Activated CD4-positive, alpha-beta memory T cell treated with anti-CD3 and anti-CD28 coated beads for 36 hours (primary cell): ENCODE results near the gene LRRC63. TPM values are rescaled to one million over a fixed set of nuclear protein-coding genes. Genes with fewer than 3 reads are reported as not detected.

Experiments used
- CTCF ChIA-PET: fragments of 350-600 bp; sonication (Branson Sonifier 250); formaldehyde crosslinking; loops from one replicate; lab custom pipeline; 2021; ENCODE audit warnings: antibody characterized with exemption, inconsistent platforms; lab: Charles Lee
- POLR2A ChIA-PET: fragments of 350-600 bp; sonication (Branson Sonifier 250); formaldehyde crosslinking; loops from one replicate; lab custom pipeline; 2021; ENCODE audit warnings: antibody characterized with exemption; lab: Charles Lee
- DNase-seq: peaks from one replicate; pipeline ENCODE4 v3.0.0-alpha.2; 2020
- H3K27ac Mint-ChIP-seq: one replicate; pipeline ENCODE4 v1.8.0; 2021; ENCODE audit warnings: mixed read lengths
- H3K27me3 Mint-ChIP-seq: one replicate; pipeline ENCODE4 v1.8.0; 2021; ENCODE audit warnings: mixed read lengths
- H3K36me3 Mint-ChIP-seq: one replicate; pipeline ENCODE4 v1.8.0; 2021; ENCODE audit warnings: mixed read lengths
- H3K4me1 Mint-ChIP-seq: one replicate; pipeline ENCODE4 v1.8.0; 2021; ENCODE audit warnings: low read depth, mixed read lengths
- H3K4me3 Mint-ChIP-seq: one replicate; pipeline ENCODE4 v1.8.0; 2021; ENCODE audit warnings: mild to moderate bottlenecking, mixed read lengths
- H3K9me3 Mint-ChIP-seq: one replicate; pipeline ENCODE4 v1.8.0; 2021; ENCODE audit warnings: mixed read lengths
- intact Hi-C: fragments of 100-400 bp; cut with micrococcal nuclease; formaldehyde crosslinking; loops from one replicate; pipeline ENCODE4 v1.15.1; 2023
- total RNA-seq, 2 experiments: library from RNA; stranded (reverse); gene quantifications; one replicate each; pipeline ENCODE4 v1.2.3, GENCODE V29; 2021

Gene LRRC63
- total RNA-seq, 2 experiments from 2014 or later, result 0.45 to 0.63 TPM

- H3K27ac Mint-ChIP-seq, result no peak overlapping the region
- no peaks in the 10 kb centered on the region for H3K36me3 Mint-ChIP-seq
- H3K4me3 Mint-ChIP-seq, result no peak overlapping the region
- peaks cover 25% of the 10 kb centered on the region for H3K4me1 Mint-ChIP-seq
- intact Hi-C loops, result loop anchor here (1.0 to 5.0 kb wide), 3 partner anchors 33 to 163 kb away; no protein-coding TSS in a partner anchor
- no peaks in the 10 kb centered on the region for H3K27me3 Mint-ChIP-seq
- no peaks in the 10 kb centered on the region for H3K9me3 Mint-ChIP-seq
- ChIA-PET POLR2A (no interaction called here), CTCF (interaction anchor here (0.6 to 4.6 kb wide), 15 partner anchors 8 to 482 kb away, joined by 3 to 31 read pairs (median 4); no protein-coding TSS in a partner anchor)
- no peak for DNase-seq
These were observed 77.7 kb downstream of the LRRC63 start for GRCh38 chr13:46289260-46289955.

GRCh38 chr13:46290434-46290833, 78.7 kb downstream of the LRRC63 start:
- H3K27me3 Mint-ChIP-seq, result no peaks in the 10 kb centered on the region
- no peak for DNase-seq
- H3K9me3 Mint-ChIP-seq, result no peaks in the 10 kb centered on the region
- H3K27ac Mint-ChIP-seq, result peak overlapping the region; percentile 54
- peaks cover 31% of the 10 kb centered on the region for H3K4me1 Mint-ChIP-seq
- no peaks in the 10 kb centered on the region for H3K36me3 Mint-ChIP-seq
- POLR2A ChIA-PET, result no interaction called here
- CTCF ChIA-PET, result interaction anchor here (0.7 to 4.6 kb wide), 9 partner anchors 11 to 164 kb away, joined by 3 to 31 read pairs (median 6); no protein-coding TSS in a partner anchor
- no peak overlapping the region for H3K4me3 Mint-ChIP-seq
- intact Hi-C loops, result loop anchor here (2.0 to 10.0 kb wide), 2 partner anchors 80 to 1864 kb away; partner anchors contain the start of gene LRRC63

- DNase-seq, result no peak
- H3K9me3 Mint-ChIP-seq, result no peaks in the 10 kb centered on the region
- H3K27ac Mint-ChIP-seq, result peak overlapping the region; percentile 12
- CTCF ChIA-PET, result interaction anchor here (2.2 kb wide), 1 partner anchor 28 kb away, joined by 6 read pairs; no protein-coding TSS in a partner anchor
- H3K4me1 Mint-ChIP-seq, result peaks cover 56% of the 10 kb centered on the region
- no peak overlapping the region for H3K4me3 Mint-ChIP-seq
- H3K36me3 Mint-ChIP-seq, result no peaks in the 10 kb centered on the region
- intact Hi-C loops, result loop anchor here (10.0 kb wide), 1 partner anchor 1861 kb away; no protein-coding TSS in a partner anchor
- H3K27me3 Mint-ChIP-seq, result no peaks in the 10 kb centered on the region
- POLR2A ChIA-PET, result no interaction called here
These were observed 81.7 kb downstream of the LRRC63 start for GRCh38 chr13:46293436-46293835.

- Mint-ChIP-seq H3K4me3 (peak overlapping the region; percentile 61), H3K4me1 (peaks cover 53% of the 10 kb centered on the region), H3K27me3 (no peaks in the 10 kb centered on the region), H3K9me3 (peaks cover 5% of the 10 kb centered on the region), H3K36me3 (peaks cover 1% of the 10 kb centered on the region), H3K27ac (peak overlapping the region; percentile 93)
- CTCF ChIA-PET, result interaction anchor here (0.6 to 2.9 kb wide), 10 partner anchors 9 to 170 kb away, joined by 3 to 17 read pairs (median 4); no protein-coding TSS in a partner anchor
- DNase-seq, result peak; percentile 78
- POLR2A ChIA-PET, result interaction anchor here (0.8 to 1.6 kb wide), 3 partner anchors 20 to 113 kb away, joined by 3 to 4 read pairs (median 4); partner anchors contain the start of gene LCP1
- intact Hi-C loops, result loop anchor here (1.0 to 10.0 kb wide), 7 partner anchors 26 to 1859 kb away; partner anchors contain the start of genes LCP1 and ZC3H13
These were observed 83.9 kb downstream of the LRRC63 start for GRCh38 chr13:46295491-46296114.

- peak overlapping the region; percentile 93 for H3K27ac Mint-ChIP-seq
- intact Hi-C loops, result loop anchor here (1.0 to 10.0 kb wide), 7 partner anchors 25 to 1859 kb away; partner anchors contain the start of genes LCP1 and ZC3H13
- ChIA-PET CTCF (interaction anchor here (0.7 to 2.9 kb wide), 9 partner anchors 9 to 170 kb away, joined by 3 to 17 read pairs (median 4); no protein-coding TSS in a partner anchor), POLR2A (interaction anchor here (0.8 to 1.6 kb wide), 4 partner anchors 19 to 114 kb away, joined by 3 to 4 read pairs (median 4); partner anchors contain the start of gene LCP1)
- no peaks in the 10 kb centered on the region for H3K27me3 Mint-ChIP-seq
- peaks cover 5% of the 10 kb centered on the region for H3K9me3 Mint-ChIP-seq
- no peak for DNase-seq
- H3K36me3 Mint-ChIP-seq, result peaks cover 1% of the 10 kb centered on the region
- peaks cover 50% of the 10 kb centered on the region for H3K4me1 Mint-ChIP-seq
- H3K4me3 Mint-ChIP-seq, result peak overlapping the region; percentile 61
These were observed 84.5 kb downstream of the LRRC63 start for GRCh38 chr13:46296115-46296822.

GRCh38 chr13:46296921-46297320, 85.2 kb downstream of the LRRC63 start:
- Mint-ChIP-seq H3K4me3 (no peak overlapping the region), H3K27me3 (no peaks in the 10 kb centered on the region), H3K36me3 (peaks cover 1% of the 10 kb centered on the region), H3K27ac (peak overlapping the region; percentile 93), H3K4me1 (peaks cover 47% of the 10 kb centered on the region), H3K9me3 (peaks cover 5% of the 10 kb centered on the region)
- CTCF ChIA-PET, result interaction anchor here (0.9 to 2.9 kb wide), 4 partner anchors 15 to 125 kb away, joined by 3 to 17 read pairs (median 6); no protein-coding TSS in a partner anchor
- no peak for DNase-seq
- intact Hi-C loops, result loop anchor here (1.0 to 10.0 kb wide), 7 partner anchors 24 to 1858 kb away; partner anchors contain the start of genes LCP1 and ZC3H13
- POLR2A ChIA-PET, result interaction anchor here (0.9 kb wide), 1 partner anchor 36 kb away, joined by 3 read pairs; no protein-coding TSS in a partner anchor

GRCh38 chr13:46297361-46297811, 85.7 kb downstream of the LRRC63 start:
- DNase-seq, result no peak
- Mint-ChIP-seq H3K9me3 (peaks cover 8% of the 10 kb centered on the region), H3K36me3 (peaks cover 1% of the 10 kb centered on the region), H3K4me1 (peaks cover 47% of the 10 kb centered on the region), H3K4me3 (no peak overlapping the region), H3K27me3 (no peaks in the 10 kb centered on the region), H3K27ac (peak overlapping the region; percentile 93)
- ChIA-PET CTCF (interaction anchor here (0.8 to 2.9 kb wide), 3 partner anchors 24 to 171 kb away, joined by 3 to 17 read pairs (median 7); no protein-coding TSS in a partner anchor), POLR2A (no interaction called here)
- intact Hi-C loops, result loop anchor here (2.0 to 10.0 kb wide), 3 partner anchors 125 to 1857 kb away; partner anchors contain the start of gene ZC3H13

GRCh38 chr13:46303742-46304385, 92.1 kb downstream of the LRRC63 start:
- intact Hi-C loops, result no loop called here
- peaks cover 9% of the 10 kb centered on the region for H3K9me3 Mint-ChIP-seq
- H3K36me3 Mint-ChIP-seq, result peaks cover 1% of the 10 kb centered on the region
- ChIA-PET CTCF (interaction anchor here (1.6 kb wide), 1 partner anchor 17 kb away, joined by 5 read pairs; no protein-coding TSS in a partner anchor), POLR2A (no interaction called here)
- H3K4me3 Mint-ChIP-seq, result peak overlapping the region; percentile 0
- no peak overlapping the region for H3K27ac Mint-ChIP-seq
- no peak for DNase-seq
- peaks cover 10% of the 10 kb centered on the region for H3K4me1 Mint-ChIP-seq
- no peaks in the 10 kb centered on the region for H3K27me3 Mint-ChIP-seq

GRCh38 chr13:46304546-46304945, 92.8 kb downstream of the LRRC63 start:
- Mint-ChIP-seq H3K4me3 (no peak overlapping the region), H3K27me3 (no peaks in the 10 kb centered on the region), H3K4me1 (peaks cover 6% of the 10 kb centered on the region), H3K9me3 (peaks cover 7% of the 10 kb centered on the region), H3K36me3 (peaks cover under 1% of the 10 kb centered on the region), H3K27ac (no peak overlapping the region)
- ChIA-PET POLR2A (no interaction called here), CTCF (interaction anchor here (1.6 kb wide), 1 partner anchor 16 kb away, joined by 5 read pairs; no protein-coding TSS in a partner anchor)
- no peak for DNase-seq
- intact Hi-C loops, result no loop called here

GRCh38 chr13:46307554-46307953, 95.8 kb downstream of the LRRC63 start:
- intact Hi-C loops, result no loop called here
- ChIA-PET CTCF (no interaction called here), POLR2A (no interaction called here)
- Mint-ChIP-seq H3K4me3 (no peak overlapping the region), H3K36me3 (peaks cover 3% of the 10 kb centered on the region), H3K27me3 (no peaks in the 10 kb centered on the region), H3K27ac (no peak overlapping the region), H3K9me3 (peaks cover 3% of the 10 kb centered on the region), H3K4me1 (peaks cover 8% of the 10 kb centered on the region)
- no peak for DNase-seq
